ENCODE measurements around the gene OR11A1. TPM values are rescaled to one million over a fixed set of nuclear protein-coding genes. Genes with fewer than 3 reads are reported as not detected.

OR11A1 gene
- total and polyA plus RNA-seq, 2 donors (not counting 3 experiments of a cell fraction or from before 2014, with no cell fraction given), result not detected

GRCh38 chr6:29425075-29425474 is 31.8 kb downstream of the OR11A1 start:
- Histone ChIP-seq H3K4me2 (ENCODE audit: insufficient read depth, low read length) (no peak overlapping the region), H3K27ac (ENCODE audit: insufficient read depth, low read depth, low read length) (no peak overlapping the region), H3K36me3 (ENCODE audit: control insufficient read depth in 2 of 2, extremely low read depth in 1 of 2, insufficient read depth in 2 of 2, low read length in 2 of 2) (no peaks in the 10 kb centered on the region), H3K9me1 (replicated peaks; ENCODE audit: control insufficient read depth, extremely low read depth, insufficient read depth, low read length) (no peaks in the 10 kb centered on the region), H3K9ac (replicated peaks; ENCODE audit: extremely low read depth, insufficient read depth, low read length) (no peak overlapping the region), H3K79me2 (ENCODE audit: control insufficient read depth, insufficient read depth, low read length) (no peaks in the 10 kb centered on the region), H2AFZ (ENCODE audit: low read depth, low read length) (no peak overlapping the region), H3K4me3 (replicated peaks in 1 of 3; ENCODE audit: insufficient read depth in 1 of 3, low read depth in 1 of 3, low read length in 3 of 3) (no peak overlapping the region), H3K27me3 (ENCODE audit: control insufficient read depth in 2 of 2, insufficient read depth in 2 of 2, low read length in 2 of 2) (no peaks in the 10 kb centered on the region), H3K9me3 (replicated peaks; ENCODE audit: control insufficient read depth, insufficient read depth, low read length) (no peaks in the 10 kb centered on the region), H3K4me1 (ENCODE audit: control insufficient read depth, extremely low read depth, insufficient read depth, low read length) (no peaks in the 10 kb centered on the region), H4K20me1 (replicated peaks; ENCODE audit: control insufficient read depth, extremely low read depth, insufficient read depth, low read length) (no peaks in the 10 kb centered on the region)
- no peak for DNase-seq (ENCODE audit: low read depth, low spot score)
- no peak for TF ChIP-seq JUN (IDR thresholded peaks at IDR 0.05; ENCODE audit: borderline replicate concordance, insufficient read depth, insufficient read length, low read depth)
- TF ChIP-seq GATA2 (IDR thresholded peaks at IDR 0.05; ENCODE audit: insufficient read depth, insufficient read length, low read depth, low read length), result no peak
- TF ChIP-seq POLR2A (IDR thresholded peaks at IDR 0.05; ENCODE audit: low read depth, low read length), result no peak
- no peak for TF ChIP-seq CTCF (IDR thresholded peaks at IDR 0.05; ENCODE audit: extremely low read depth in 1 of 2, insufficient read depth in 1 of 2, low read depth in 1 of 2, low read length in 2 of 2)
- TF ChIP-seq MAX (IDR thresholded peaks at IDR 0.05; ENCODE audit: insufficient read depth, insufficient read length), result no peak
- no peak for TF ChIP-seq FOS (IDR thresholded peaks at IDR 0.05; ENCODE audit: borderline replicate concordance, insufficient read depth, low read length)
- TF ChIP-seq MYC (IDR thresholded peaks at IDR 0.05; ENCODE audit: low read depth, low read length), result no peak
- TF ChIP-seq POLR2AphosphoS5 (IDR thresholded peaks at IDR 0.05; ENCODE audit: insufficient read depth, low read depth, low read length), result no peak
- TF ChIP-seq EZH2 (IDR thresholded peaks at IDR 0.05; ENCODE audit: borderline replicate concordance, low read depth, low read length, severe bottlenecking), result no peak
- CTCF ChIA-PET, result no interaction called here
- FAIRE-seq, result no peak
- intact Hi-C loops (cut with micrococcal nuclease), result no loop called here
- dilution Hi-C loops (cut with MboI; ENCODE audit: extremely low pct_ligation_motif_present, low sequenced_read_pairs), result no loop called here
- BruUV-seq (replicated peaks), result no TSS peak
- POLR2A ChIA-PET, result no interaction called here

Measured in endothelial cell of umbilical vein (primary cell).